Measurements from ENCODE around the gene MZF1.
"Not testable (repeated sequence)": the region's sequence is repeated elsewhere in the genome, so short reads cannot be mapped to it uniquely, and the experiment has no call there.

The MZF1 gene

DNA sequence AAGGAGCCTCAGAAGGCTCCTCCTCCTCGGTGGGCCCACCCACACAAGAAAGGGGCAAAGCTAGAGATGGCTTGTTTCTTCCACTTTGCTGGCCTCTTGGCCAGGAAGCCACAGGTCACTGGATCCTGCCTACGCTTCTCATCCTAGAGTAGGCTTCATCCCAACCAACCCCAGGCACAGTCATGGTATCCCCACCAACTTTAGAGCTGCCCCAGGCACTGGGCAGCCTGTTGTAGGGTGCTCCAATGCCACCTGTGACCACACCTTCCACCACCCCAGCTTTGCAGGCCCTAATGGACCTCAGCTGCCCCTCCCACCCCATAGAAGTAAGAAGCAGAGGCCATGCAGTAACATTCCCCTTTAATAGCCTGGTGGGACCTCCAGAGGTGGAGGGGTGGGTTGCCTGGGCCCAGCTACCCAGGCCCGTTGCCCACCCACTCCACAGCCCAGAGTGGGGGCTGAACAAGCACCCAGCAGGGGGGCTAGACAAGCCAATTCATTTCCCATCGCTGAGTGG lies 17.7 kb downstream of the MZF1 start:
- DNase-seq (ENCODE audit: low spot score): no peak

DNA sequence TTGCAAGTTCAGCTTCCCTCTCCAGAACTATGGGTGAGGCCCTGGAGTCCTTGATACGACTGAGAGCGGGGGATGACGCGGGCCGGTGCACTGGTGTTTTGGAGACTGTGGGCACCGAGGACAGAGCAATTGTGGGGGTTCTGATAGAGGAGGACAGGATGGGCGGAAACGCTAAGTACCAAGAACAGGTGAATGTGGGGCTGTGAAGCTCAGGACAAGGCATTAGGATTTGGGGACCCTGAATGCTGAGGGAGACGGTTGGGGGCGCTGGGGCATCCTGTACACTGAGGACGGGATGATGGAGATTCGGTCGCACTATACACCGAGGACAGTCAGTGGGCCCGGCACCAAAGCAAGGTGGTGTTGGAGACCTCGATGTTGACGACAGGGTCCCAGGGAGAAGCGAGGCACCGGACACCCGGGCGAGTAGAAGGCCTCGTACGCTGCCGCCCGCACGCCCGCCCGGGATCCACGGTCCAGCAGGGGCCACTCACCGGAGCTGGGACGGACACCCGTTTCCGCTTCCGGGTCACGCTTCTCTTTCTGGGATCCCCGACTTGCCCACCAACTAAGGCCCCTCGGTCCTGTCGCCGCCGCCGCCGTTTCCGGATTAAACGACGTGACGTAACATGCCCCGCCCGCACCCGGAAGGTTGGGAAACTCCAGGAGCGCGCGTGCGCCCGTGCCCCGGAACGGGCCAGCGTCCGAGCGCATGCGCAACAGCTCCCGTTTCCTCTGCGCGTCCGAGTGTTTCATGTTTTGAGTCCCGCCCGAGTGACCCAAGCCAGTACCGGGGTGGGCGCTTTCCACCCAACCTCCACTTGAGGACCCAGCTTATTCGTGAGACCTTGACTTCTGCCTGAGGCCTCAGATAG lies 18.4 kb downstream of the MZF1 start, which contains the start of gene CHMP2A:
Gene CHMP2A (minus strand): TSS at position 612 of the 875 bp plus-strand sequence. CDS start 893 bp downstream, outside the sequence.
- peak; percentile 99 for DNase-seq (ENCODE audit: low spot score)

DNA sequence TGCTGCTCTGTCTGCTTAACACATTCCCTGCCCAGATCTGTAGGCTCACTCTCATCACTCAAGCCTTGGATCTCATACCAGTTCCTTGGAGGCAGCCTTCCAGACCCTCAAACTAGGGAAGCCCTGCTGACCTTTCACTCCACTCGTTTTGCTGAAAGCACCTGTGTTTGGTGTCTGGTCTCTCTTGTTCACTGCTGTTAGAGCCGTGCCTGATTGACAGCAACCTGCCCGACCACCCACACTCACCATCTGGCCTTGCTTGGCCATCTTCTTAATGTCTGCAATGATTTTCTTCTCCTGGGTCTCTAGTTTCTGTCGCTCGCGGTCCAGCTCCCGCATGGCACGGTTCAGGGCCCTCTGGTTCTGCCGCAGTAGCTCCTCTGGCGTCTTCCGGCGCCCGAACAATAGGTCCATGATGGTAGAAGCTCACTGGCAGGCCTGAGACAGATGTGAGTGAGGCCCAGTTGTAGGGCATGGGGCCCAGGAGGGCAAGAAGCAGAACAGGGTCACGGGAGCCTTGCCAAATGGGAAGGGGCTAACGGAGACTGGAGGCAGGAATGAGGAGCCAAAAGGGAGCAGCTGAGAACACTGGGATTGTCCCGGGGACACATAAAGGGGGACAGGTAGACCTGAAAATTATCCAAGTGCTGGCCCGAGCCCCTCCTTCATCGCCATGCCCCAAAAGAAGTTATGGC lies 19.2 kb downstream of the MZF1 start:
- DNase-seq (ENCODE audit: low spot score): no peak

GRCh38 chr19:58552655-58553054 lies 20.5 kb downstream of the MZF1 start:
- DNase-seq (ENCODE audit: low spot score): no peak

DNA sequence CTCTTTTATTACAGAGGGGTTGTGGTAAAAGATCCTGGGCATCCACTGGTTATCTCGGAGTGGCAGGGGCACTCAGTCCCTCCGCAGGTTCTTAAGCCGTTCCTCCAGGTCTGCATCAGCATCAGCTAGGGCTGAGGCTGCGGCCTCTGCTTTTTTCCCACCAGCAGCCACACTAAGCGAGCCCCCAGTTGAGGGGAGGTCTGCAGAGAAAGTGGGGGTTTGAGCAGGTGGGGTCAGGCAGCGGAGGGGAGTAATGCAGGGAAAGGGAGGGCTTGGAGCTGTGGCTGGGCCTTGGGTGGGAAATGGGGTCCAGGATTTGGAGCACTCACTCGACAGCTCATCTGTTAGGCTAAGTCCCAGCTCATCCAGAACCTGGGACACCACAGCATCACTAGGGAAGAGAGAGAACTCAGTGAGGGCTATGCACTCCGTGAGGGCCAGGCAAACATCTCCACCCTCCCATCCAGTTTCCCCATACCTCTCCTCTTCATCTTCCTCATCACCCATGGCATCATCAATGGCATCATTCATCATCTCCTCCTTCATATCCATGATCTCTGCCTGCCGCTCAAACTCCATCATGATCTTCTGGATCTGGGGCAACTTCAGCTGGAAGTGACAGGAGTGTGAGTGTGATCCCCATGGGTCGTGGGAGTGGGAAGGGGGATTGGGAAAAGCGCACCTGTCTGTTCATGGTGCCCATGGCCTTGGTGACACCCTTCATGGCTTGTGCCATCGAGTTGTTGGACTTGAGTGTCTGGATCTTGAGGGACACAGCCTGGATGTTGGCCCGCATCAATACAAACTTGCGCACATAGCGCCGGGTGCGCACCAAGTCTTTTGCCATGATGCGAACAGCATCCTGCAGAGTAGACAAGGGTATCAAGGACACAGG lies 21.3 kb downstream of the MZF1 start:
- DNase-seq (ENCODE audit: low spot score): no peak

GRCh38 chr19:58551123-58551497 lies 22.0 kb downstream of the MZF1 start:
- no peak for DNase-seq (ENCODE audit: low spot score)

GRCh38 chr19:58550362-58551122 lies 22.6 kb downstream of the MZF1 start:
- DNase-seq (ENCODE audit: low spot score): no peak

DNA sequence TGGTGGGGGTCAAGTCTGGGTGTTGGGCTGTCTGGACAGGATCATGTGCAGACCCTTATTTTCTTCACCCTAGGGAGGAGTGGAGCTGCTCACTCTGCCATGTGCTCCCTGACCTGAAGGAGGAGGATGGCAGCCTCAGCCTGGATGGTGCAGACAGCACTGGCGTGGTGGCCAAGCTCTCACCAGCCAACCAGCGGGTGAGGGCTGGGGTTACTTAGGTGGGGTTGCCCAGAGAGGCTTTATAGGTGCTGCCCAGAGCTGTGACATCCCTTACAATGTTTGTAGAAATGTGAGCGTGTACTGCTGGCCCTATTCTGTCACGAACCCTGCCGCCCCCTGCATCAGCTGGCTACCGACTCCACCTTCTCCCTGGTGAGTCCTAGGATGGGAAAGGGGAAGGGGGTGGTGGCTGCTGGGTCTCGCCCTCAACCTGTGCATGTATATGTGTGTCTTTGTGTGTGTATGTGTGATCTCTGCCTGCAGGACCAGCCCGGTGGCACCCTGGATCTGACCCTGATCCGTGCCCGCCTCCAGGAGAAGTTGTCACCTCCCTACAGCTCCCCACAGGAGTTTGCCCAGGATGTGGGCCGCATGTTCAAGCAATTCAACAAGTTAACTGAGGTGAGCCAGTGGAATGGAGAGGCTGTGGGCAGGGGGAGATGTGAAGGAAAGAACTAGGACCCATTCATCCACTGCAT lies 23.3 kb downstream of the MZF1 start:
- DNase-seq (ENCODE audit: low spot score): no peak

GRCh38 chr19:58548859-58549663 lies 24.1 kb downstream of the MZF1 start:
- no peak for DNase-seq (ENCODE audit: low spot score)

DNA sequence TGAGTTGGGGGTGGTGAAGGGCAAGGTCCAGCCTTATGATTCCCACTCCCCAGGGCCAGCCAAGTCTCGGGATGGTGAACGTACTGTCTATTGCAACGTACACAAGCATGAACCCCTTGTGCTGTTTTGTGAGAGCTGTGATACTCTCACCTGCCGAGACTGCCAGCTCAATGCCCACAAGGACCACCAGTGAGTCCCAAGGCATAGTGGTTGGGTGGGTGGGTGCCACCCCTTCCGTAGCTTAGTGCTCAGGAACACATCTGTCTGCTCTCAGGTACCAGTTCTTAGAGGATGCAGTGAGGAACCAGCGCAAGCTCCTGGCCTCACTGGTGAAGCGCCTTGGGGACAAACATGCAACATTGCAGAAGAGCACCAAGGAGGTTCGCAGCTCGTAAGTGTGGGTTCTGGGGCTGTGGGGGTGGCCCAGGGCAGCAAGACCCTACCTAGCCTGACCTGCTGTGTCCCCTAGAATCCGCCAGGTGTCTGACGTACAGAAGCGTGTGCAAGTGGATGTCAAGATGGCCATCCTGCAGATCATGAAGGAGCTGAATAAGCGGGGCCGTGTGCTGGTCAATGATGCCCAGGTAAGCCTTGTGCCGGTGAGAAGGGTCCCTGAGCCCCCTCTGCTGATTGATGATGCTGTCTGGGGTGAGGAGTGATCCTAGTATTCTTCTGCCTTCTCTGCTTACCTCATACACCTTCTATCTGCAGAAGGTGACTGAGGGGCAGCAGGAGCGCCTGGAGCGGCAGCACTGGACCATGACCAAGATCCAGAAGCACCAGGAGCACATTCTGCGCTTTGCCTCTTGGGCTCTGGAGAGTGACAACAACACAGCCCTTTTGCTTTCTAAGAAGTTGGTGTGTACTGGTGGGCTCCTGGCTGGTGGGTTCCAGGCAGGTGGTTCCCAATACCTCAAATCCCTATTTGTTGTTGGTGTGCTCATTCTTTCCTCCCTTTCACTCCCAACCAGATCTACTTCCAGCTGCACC lies 25.5 kb downstream of the MZF1 start:
- no peak for DNase-seq (ENCODE audit: low spot score)

DNA sequence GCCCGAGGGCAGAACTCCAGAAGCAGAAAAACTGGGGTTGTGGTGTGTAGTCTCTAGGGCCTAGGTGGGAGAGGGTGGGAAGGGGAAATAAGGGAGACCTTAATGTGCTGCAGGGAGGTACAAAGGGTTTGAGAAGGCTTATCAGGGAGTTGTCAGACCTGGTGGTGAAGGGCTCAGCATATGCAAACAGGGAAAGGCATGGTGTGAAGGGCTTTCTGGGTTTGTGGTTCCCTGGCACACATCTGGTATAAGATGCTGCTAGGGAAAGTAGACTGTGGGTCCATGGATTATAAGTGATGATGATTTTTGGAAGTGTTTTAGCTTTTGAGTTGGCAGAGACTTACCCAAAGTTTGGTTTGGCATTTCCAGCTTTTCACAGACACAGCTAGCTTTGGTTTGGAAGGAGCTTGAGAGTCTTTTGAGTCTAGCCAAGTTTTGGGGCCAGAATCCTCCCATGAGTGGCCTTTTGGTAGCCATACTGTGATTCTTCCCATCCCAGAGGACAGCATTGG lies 27.1 kb downstream of the MZF1 start:
- DNase-seq (ENCODE audit: low spot score): no peak

DNA sequence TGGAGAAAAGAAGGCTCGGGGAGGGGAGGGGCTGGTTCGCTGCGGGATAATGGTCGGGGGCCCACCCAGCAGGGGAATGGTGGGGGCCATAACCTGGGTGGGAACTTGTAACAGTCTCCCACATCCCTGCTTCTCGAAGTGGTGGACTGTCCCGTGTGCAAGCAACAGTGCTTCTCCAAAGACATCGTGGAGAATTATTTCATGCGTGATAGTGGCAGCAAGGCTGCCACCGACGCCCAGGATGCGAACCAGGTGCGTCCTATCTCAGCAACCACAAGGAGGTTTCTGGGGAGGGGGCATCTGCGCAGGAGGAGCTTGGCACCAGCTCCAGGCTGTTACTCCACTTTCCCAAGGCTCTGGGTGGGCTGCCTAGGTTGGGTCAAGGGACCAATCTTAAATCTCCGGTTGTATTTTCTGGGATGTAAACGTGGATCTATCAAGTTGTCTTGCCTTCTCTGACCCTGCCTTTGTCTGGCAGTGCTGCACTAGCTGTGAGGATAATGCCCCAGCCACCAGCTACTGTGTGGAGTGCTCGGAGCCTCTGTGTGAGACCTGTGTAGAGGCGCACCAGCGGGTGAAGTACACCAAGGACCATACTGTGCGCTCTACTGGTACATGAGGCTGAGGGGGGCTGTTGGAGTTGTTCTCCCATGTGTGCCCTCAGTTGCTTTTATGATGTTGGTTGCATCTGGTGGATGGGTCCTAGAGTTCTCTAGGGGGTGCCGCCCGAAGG lies 27.7 kb downstream of the MZF1 start:
- no peak for DNase-seq (ENCODE audit: low spot score)

DNA sequence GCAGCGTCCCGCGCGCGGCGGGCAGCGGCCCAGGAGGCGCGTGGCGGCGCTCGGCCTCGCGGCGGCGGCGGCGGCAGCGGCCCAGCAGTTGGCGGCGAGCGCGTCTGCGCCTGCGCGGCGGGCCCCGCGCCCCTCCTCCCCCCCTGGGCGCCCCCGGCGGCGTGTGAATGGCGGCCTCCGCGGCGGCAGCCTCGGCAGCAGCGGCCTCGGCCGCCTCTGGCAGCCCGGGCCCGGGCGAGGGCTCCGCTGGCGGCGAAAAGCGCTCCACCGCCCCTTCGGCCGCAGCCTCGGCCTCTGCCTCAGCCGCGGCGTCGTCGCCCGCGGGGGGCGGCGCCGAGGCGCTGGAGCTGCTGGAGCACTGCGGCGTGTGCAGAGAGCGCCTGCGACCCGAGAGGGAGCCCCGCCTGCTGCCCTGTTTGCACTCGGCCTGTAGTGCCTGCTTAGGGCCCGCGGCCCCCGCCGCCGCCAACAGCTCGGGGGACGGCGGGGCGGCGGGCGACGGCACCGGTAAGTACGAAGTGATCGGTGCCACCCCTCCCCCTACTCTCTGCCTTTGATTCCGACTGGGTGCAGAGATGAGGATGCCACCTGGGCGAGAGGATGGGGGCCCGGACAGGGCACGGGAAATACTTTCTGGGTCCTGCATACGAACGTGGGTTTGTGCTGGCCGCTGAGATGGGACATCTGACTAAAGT lies 28.4 kb downstream of the MZF1 start:
- DNase-seq (ENCODE audit: low spot score): peak; percentile 89

DNA sequence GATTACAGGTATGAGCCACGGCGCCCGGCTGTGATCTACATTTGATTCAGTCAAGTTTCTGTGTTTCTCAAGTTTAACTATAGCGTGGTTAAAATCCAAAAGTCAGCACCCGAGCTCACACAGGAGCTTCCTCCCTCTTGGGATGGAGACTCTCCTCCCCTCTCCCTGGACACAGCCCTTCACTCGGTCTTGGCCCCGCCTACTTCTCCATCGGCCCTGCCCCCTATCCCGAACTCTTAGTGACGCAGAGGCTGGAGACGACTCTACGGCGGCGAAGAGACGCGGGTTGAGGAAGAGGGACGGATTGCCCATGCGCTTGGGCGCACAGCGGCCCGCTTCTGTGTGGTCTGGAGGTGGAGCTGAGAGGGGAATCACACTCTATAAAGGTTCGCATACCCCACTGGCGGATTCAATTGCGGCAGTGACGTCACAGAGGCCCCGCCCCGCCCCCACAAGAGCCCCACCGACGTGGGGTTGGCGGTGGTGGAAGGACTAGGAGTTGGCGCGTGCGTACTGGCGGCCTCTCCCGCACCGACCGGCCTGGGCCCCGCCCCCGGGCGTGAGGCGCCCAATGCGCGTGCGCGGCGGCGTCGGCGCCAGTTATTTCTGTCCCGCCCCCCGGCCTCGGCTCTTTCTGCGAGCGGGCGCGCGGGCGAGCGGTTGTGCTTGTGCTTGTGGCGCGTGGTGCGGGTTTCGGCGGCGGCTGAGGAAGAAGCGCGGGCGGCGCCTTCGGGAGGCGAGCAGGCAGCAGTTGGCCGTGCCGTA lies 29.1 kb downstream of the MZF1 start, which contains the start of gene TRIM28:
Gene TRIM28 (plus strand): TSS at position 239 of the 765 bp plus-strand sequence. CDS start 694 bp downstream, outside the sequence.
- DNase-seq (ENCODE audit: low spot score): peak; percentile 100

GRCh38 chr19:58542641-58543372 lies 30.3 kb downstream of the MZF1 start:
- DNase-seq (ENCODE audit: low spot score): not testable (repeated sequence)
